Neural cell (in vitro differentiated cells): Measurements from ENCODE around the gene NOL9. TPM values are rescaled to one million over a fixed set of nuclear protein-coding genes. Genes with fewer than 3 reads are reported as not detected.

Experiments
- H2AFZ ChIP-seq: fragments of 200-600, 300-800 bp; sonication (generic), shearing (Covaris generic); 2 replicates; pipeline ENCODE4 v1.6.0; 2014; ENCODE audit warnings: low read depth, mild to moderate bottlenecking, antibody characterized with exemption, low read length, moderate library complexity
- H3F3A ChIP-seq: fragments of 200-600 bp; shearing (Covaris generic); 2 replicates; pipeline ENCODE4 v1.6.1; 2016; ENCODE audit warnings: mild to moderate bottlenecking, moderate library complexity, mixed read lengths, antibody characterized with exemption, low read length; ENCODE audit not compliant: insufficient read depth, poor library complexity, severe bottlenecking
- H3K27ac ChIP-seq: fragments of 200-600, 300-800 bp; sonication (generic), shearing (Covaris generic); 2 replicates; pipeline ENCODE4 v1.5.1; 2014; ENCODE audit warnings: mild to moderate bottlenecking, low read length, moderate library complexity
- H3K27me3 ChIP-seq: fragments of 300-800, 200-600 bp; sonication (generic), shearing (Covaris generic); 2 replicates; pipeline ENCODE4 v1.6.0; 2014; ENCODE audit warnings: mild to moderate bottlenecking, low read depth, low read length, moderate library complexity; ENCODE audit not compliant: insufficient read depth
- H3K36me3 ChIP-seq: fragments of 300-800, 200-600 bp; sonication (generic), shearing (Covaris generic); 2 replicates; pipeline ENCODE4 v1.5.1; 2014; ENCODE audit warnings: mild to moderate bottlenecking, antibody characterized with exemption, low read length, moderate library complexity; ENCODE audit not compliant: insufficient read depth
- H3K4me2 ChIP-seq: fragments of 300-800, 200-600 bp; sonication (generic), shearing (Covaris generic); 2 replicates; pipeline ENCODE4 v1.6.0; 2014; ENCODE audit warnings: mild to moderate bottlenecking, low read length
- H3K4me3 ChIP-seq: fragments of 300-800, 200-600 bp; sonication (generic), shearing (Covaris generic); 2 replicates; pipeline ENCODE4 v1.5.1; 2014; ENCODE audit warnings: mild to moderate bottlenecking, low read length, moderate library complexity
- H3K79me2 ChIP-seq: fragments of 200-600 bp; shearing (Covaris generic); replicated peaks from 2 replicates; pipeline ENCODE4 v1.6.0; 2014; ENCODE audit warnings: mild to moderate bottlenecking, low read length, moderate library complexity; ENCODE audit not compliant: insufficient read depth
- H3K9ac ChIP-seq: fragments of 300-800, 200-600 bp; sonication (generic), shearing (Covaris generic); 2 replicates; pipeline ENCODE4 v1.6.1; 2016; ENCODE audit warnings: mild to moderate bottlenecking, low read length, mixed read lengths
- H3K9me2 ChIP-seq: fragments of 200-600 bp; shearing (Covaris generic); 2 replicates; pipeline ENCODE4 v1.6.1; 2016; ENCODE audit warnings: mild to moderate bottlenecking, low read length, mixed read lengths; ENCODE audit not compliant: insufficient read depth
- H3K9me3 ChIP-seq: fragments of 200-600, 300-800 bp; sonication (generic), shearing (Covaris generic); 2 replicates; pipeline ENCODE4 v1.6.1; 2016; ENCODE audit warnings: mild to moderate bottlenecking, mixed run types, low read length, moderate library complexity, mixed read lengths
- H4K20me1 ChIP-seq: fragments of 200-600 bp; shearing (Covaris generic); 2 replicates; pipeline ENCODE4 v1.6.1; 2016; ENCODE audit warnings: mild to moderate bottlenecking, mixed run types; ENCODE audit not compliant: insufficient read depth
- EP300 ChIP-seq: fragments of 450-650 bp; conservative IDR thresholded peaks from 2 replicates; pipeline ENCODE4 v1.6.1; 2014; ENCODE audit warnings: antibody characterized with exemption, mild to moderate bottlenecking, moderate library complexity; ENCODE audit not compliant: poor library complexity, severe bottlenecking
- EZH2 ChIP-seq: fragments of 200-600, 300-800 bp; shearing (Covaris generic), sonication (generic); IDR thresholded peaks from 2 replicates; pipeline ENCODE4 v1.6.1; 2014; ENCODE audit warnings: antibody characterized with exemption, low read length, borderline replicate concordance, mild to moderate bottlenecking; ENCODE audit not compliant: insufficient read depth, poor library complexity, severe bottlenecking
- MXI1 ChIP-seq: fragments of 450-650 bp; conservative IDR thresholded peaks from 2 replicates; pipeline ENCODE4 v1.6.1; 2014; ENCODE audit warnings: antibody characterized with exemption, mild to moderate bottlenecking; ENCODE audit not compliant: poor library complexity, severe bottlenecking
- POLR2AphosphoS5 ChIP-seq: IDR thresholded peaks from 2 replicates; pipeline ENCODE4 v1.6.1; 2012
- RAD21 ChIP-seq: fragments of 450-650 bp; conservative IDR thresholded peaks from 2 replicates; pipeline ENCODE4 v1.6.1; 2014; ENCODE audit warnings: antibody characterized with exemption, mild to moderate bottlenecking, moderate library complexity
- SMC3 ChIP-seq: fragments of 450-650 bp; conservative IDR thresholded peaks from 2 replicates; pipeline ENCODE4 v1.6.1; 2014; ENCODE audit warnings: antibody characterized with exemption, mild to moderate bottlenecking, moderate library complexity; ENCODE audit not compliant: poor library complexity
- TAF1 ChIP-seq: IDR thresholded peaks from 2 replicates; pipeline ENCODE4 v1.6.1; 2012; ENCODE audit warnings: low read depth
- polyA plus RNA-seq: library from polyadenylated mRNA; depleted of rRNA; stranded (reverse); fragments of >200 nt; gene quantifications from 2 replicates; pipeline ENCODE4 v1.2.3, GENCODE V29; 2014
- TF ChIP-seq, protein P1 (sequence below): fragments of 450-650 bp; IDR thresholded peaks from 2 replicates; pipeline ENCODE4 v1.5.1; 2014; ENCODE audit warnings: antibody characterized with exemption, mild to moderate bottlenecking, moderate library complexity; ENCODE audit not compliant: poor library complexity, severe bottlenecking
- TF ChIP-seq, protein P2 (sequence below): IDR thresholded peaks from 2 replicates; pipeline ENCODE4 v1.6.1; 2012; ENCODE audit warnings: borderline replicate concordance

The NOL9 gene
- polyA plus RNA-seq, 1 donor from 2014 or later, result 30.7 TPM

DNA sequence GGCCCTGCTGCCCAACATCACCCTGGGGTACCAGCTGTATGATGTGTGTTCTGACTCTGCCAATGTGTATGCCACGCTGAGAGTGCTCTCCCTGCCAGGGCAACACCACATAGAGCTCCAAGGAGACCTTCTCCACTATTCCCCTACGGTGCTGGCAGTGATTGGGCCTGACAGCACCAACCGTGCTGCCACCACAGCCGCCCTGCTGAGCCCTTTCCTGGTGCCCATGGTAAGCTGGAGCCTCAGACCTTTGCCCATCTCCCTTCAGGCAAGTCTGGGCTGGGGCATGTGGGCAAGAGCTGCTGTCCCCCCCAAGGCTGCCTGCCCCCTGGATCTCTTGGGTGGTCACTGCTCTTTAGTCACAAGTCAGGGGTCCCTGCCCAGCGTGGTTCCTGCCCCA, 16.7 kb upstream of the NOL9 start:
- Histone ChIP-seq H3K4me2 (no peak overlapping the region), H3K27ac (no peak overlapping the region), H3K79me2 (no peaks in the 10 kb centered on the region), H3K9me3 (no peaks in the 10 kb centered on the region), H4K20me1 (no peaks in the 10 kb centered on the region), H2AFZ (no peak overlapping the region), H3K9ac (no peak overlapping the region), H3F3A (no peaks in the 10 kb centered on the region), H3K9me2 (no peaks in the 10 kb centered on the region), H3K4me3 (no peak overlapping the region), H3K27me3 (no peaks in the 10 kb centered on the region), H3K36me3 (no peaks in the 10 kb centered on the region)
- TF ChIP-seq POLR2AphosphoS5 (no peak), SMC3 (no peak)

DNA sequence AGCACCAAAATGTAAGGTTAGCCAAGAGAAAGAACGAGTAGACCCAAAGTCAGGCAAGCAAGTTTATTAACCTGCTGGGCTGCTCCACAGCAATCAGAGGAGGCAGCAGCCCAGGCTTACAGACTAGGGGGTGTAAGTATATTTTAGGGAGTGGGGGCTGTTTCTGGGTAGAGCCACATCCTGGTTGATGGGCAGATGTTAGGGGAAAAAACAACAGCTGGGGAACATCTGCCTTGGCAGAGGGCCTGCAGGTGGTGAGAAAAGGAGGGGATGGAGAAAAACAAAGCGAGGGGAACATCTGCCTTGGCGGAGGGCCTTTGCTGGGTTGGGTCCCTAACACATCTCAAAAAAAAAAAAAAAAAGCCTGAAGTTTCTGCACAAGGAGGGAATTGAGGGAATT, 15.8 kb upstream of the NOL9 start:
- Histone ChIP-seq H3K36me3 (no peaks in the 10 kb centered on the region), H3K79me2 (no peaks in the 10 kb centered on the region), H3K4me3 (no peak overlapping the region), H4K20me1 (no peaks in the 10 kb centered on the region), H3K27me3 (no peaks in the 10 kb centered on the region), H3K9me2 (no peaks in the 10 kb centered on the region), H3F3A (no peaks in the 10 kb centered on the region), H3K9me3 (no peaks in the 10 kb centered on the region), H2AFZ (no peak overlapping the region), H3K4me2 (no peak overlapping the region), H3K27ac (no peak overlapping the region), H3K9ac (no peak overlapping the region)
- TF ChIP-seq, protein P1, sequence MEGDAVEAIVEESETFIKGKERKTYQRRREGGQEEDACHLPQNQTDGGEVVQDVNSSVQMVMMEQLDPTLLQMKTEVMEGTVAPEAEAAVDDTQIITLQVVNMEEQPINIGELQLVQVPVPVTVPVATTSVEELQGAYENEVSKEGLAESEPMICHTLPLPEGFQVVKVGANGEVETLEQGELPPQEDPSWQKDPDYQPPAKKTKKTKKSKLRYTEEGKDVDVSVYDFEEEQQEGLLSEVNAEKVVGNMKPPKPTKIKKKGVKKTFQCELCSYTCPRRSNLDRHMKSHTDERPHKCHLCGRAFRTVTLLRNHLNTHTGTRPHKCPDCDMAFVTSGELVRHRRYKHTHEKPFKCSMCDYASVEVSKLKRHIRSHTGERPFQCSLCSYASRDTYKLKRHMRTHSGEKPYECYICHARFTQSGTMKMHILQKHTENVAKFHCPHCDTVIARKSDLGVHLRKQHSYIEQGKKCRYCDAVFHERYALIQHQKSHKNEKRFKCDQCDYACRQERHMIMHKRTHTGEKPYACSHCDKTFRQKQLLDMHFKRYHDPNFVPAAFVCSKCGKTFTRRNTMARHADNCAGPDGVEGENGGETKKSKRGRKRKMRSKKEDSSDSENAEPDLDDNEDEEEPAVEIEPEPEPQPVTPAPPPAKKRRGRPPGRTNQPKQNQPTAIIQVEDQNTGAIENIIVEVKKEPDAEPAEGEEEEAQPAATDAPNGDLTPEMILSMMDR, result no peak
- TF ChIP-seq TAF1 (no peak), MXI1 (no peak), EP300 (no peak), POLR2AphosphoS5 (no peak), EZH2 (no peak)
- TF ChIP-seq, protein P2, sequence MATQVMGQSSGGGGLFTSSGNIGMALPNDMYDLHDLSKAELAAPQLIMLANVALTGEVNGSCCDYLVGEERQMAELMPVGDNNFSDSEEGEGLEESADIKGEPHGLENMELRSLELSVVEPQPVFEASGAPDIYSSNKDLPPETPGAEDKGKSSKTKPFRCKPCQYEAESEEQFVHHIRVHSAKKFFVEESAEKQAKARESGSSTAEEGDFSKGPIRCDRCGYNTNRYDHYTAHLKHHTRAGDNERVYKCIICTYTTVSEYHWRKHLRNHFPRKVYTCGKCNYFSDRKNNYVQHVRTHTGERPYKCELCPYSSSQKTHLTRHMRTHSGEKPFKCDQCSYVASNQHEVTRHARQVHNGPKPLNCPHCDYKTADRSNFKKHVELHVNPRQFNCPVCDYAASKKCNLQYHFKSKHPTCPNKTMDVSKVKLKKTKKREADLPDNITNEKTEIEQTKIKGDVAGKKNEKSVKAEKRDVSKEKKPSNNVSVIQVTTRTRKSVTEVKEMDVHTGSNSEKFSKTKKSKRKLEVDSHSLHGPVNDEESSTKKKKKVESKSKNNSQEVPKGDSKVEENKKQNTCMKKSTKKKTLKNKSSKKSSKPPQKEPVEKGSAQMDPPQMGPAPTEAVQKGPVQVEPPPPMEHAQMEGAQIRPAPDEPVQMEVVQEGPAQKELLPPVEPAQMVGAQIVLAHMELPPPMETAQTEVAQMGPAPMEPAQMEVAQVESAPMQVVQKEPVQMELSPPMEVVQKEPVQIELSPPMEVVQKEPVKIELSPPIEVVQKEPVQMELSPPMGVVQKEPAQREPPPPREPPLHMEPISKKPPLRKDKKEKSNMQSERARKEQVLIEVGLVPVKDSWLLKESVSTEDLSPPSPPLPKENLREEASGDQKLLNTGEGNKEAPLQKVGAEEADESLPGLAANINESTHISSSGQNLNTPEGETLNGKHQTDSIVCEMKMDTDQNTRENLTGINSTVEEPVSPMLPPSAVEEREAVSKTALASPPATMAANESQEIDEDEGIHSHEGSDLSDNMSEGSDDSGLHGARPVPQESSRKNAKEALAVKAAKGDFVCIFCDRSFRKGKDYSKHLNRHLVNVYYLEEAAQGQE, result no peak

DNA sequence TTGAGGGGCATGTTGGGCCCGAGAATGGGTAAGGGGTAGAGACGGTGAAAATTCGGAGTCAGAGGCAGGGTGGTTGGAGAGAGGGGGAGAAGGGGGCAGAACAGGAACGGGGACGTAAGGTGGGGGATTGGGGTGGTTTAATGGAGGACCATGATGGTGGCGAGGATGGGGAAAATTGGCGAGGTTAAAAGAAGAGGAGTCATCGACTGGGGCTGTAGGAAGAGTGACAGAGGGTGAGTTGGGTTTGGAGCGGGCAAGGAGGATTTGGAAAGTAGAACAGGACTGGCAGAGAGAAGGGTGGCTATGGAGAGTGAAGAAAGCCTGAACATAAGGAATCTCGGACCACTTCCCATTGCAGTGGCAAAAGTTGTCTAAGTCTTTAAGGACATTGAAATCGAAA, 14.7 kb upstream of the NOL9 start:
- Histone ChIP-seq H4K20me1 (no peaks in the 10 kb centered on the region), H3K4me2 (no peak overlapping the region), H3K9ac (no peak overlapping the region), H3F3A (no peaks in the 10 kb centered on the region), H3K79me2 (no peaks in the 10 kb centered on the region), H3K27me3 (no peaks in the 10 kb centered on the region), H3K9me3 (no peaks in the 10 kb centered on the region), H3K4me3 (no peak overlapping the region), H3K9me2 (no peaks in the 10 kb centered on the region), H3K27ac (no peak overlapping the region), H2AFZ (no peak overlapping the region), H3K36me3 (no peaks in the 10 kb centered on the region)
- TF ChIP-seq TAF1 (no peak), MXI1 (no peak), RAD21 (no peak), EP300 (no peak), POLR2AphosphoS5 (no peak), EZH2 (no peak), SMC3 (no peak)
- TF ChIP-seq, protein P2, result no peak
- TF ChIP-seq, protein P1, result no peak
